MM.1S (cell line): ENCODE data around the gene HES1.

Source experiments
- EZH2 ChIP-seq: fragments of 300-600 bp; sonication (generic); optimal IDR thresholded peaks from 2 replicates; pipeline ENCODE3; 2017; ENCODE audit warnings: low read depth, mild to moderate bottlenecking, antibody characterized with exemption, low read length, mixed read lengths
- TF ChIP-seq, protein P1 (sequence below): fragments of 300-600 bp; sonication (generic); IDR thresholded peaks from 2 replicates; pipeline ENCODE4 v1.5.1; 2016; ENCODE audit warnings: antibody characterized with exemption, low read length, mixed read lengths

DNA sequence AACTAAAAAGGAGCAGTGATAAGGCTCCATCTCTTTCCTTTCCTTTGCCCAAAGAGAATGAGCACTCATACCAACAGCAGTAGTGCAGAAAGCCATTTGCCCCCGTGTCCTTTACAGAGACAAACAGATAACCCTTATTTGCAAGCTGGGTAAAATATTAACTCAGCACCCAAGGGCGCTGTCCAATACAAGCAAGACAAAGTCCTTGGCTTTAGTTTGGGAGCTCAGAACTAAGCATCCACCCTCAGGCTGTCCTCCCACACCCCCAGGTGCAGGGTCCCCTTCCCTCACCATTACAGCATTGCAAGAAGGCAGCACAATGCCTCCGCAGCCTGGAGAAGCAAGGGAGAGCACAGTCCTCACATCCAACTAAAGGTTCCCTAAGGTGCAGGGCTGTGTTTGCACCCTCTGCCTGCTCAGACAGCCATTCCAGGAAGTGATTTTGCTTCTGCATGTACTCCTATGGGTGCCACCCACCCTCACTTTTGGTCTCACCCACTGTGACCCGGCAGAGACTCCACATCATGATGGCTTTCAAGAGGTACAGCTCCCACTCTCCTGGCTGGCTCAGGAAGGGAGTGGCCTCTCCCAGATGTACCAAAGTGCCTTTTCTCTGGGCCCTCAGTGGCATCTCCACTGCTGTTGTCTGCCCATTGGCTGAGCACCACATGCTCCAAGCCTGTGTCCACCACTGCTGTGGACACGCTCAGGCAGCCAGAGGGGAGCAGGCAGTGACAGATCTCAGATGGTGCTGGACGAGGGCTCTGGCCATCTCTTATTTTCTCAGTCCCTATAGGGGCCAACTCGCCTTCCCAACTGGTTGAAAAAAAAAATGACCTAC is 34.1 kb upstream of the HES1 start:
- TF ChIP-seq, protein P1, sequence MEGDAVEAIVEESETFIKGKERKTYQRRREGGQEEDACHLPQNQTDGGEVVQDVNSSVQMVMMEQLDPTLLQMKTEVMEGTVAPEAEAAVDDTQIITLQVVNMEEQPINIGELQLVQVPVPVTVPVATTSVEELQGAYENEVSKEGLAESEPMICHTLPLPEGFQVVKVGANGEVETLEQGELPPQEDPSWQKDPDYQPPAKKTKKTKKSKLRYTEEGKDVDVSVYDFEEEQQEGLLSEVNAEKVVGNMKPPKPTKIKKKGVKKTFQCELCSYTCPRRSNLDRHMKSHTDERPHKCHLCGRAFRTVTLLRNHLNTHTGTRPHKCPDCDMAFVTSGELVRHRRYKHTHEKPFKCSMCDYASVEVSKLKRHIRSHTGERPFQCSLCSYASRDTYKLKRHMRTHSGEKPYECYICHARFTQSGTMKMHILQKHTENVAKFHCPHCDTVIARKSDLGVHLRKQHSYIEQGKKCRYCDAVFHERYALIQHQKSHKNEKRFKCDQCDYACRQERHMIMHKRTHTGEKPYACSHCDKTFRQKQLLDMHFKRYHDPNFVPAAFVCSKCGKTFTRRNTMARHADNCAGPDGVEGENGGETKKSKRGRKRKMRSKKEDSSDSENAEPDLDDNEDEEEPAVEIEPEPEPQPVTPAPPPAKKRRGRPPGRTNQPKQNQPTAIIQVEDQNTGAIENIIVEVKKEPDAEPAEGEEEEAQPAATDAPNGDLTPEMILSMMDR, result no peak
- no peak for TF ChIP-seq EZH2
